ENCODE results near the gene ATRN. TPM values are rescaled to one million over a fixed set of nuclear protein-coding genes. Genes with fewer than 3 reads are reported as not detected.
"Not testable (repeated sequence)": the region's sequence is repeated elsewhere in the genome, so short reads cannot be mapped to it uniquely, and the experiment has no call there.

Gene ATRN
- total RNA-seq: 10 to 100 TPM; 11.4 to 16.1 (median 13.4) TPM
- polyA plus RNA-seq: 1 to 10 TPM; 1.2 to 6.7 (median 1.4) TPM

DNA sequence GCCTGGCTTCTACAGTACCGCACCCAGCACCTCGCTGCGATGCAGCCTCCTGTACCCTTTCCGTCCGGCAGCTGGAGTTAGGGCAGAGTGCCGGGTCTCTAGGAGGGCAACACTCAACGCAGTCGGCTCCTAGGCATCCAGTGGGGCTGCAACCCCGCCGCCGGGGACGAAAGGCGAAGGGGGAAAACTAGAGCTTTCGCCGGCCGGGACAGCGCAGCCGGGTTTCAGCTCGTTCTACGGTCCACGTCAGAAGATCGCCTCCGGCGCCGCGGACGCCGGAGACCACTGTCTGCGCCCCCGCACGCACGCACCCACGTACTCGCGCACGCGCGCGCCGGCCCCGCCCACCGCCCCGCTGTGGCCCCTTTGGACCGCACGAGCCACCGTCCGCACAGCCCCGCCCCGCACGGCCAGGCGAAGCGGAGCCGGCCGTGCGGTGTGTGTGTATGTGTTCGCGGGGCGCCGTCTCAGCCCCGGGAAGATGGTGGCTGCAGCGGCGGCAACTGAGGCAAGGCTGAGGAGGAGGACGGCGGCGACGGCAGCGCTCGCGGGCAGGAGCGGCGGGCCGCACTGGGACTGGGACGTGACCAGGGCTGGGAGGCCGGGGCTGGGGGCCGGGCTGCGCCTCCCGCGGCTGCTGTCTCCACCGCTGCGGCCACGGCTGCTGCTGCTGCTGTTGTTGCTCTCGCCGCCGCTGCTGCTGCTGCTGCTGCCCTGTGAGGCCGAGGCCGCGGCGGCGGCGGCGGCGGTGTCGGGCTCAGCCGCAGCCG is at the start of gene ATRN:
ATRN (plus strand) TSS at position 392 of the 770 bp plus-strand sequence; CDS start at position 482, 90 bp downstream.
- 0 to 1% methylated on average over 95 of the region's 95 CpGs for WGBS, 2 donors
- intact Hi-C loops (cut with DNase I): loop anchor here (1.0 kb wide), 1 partner anchor 64 kb away; the partner anchor contains the start of gene DNAAF9
- peak; percentile 92 for DNase-seq

DNA sequence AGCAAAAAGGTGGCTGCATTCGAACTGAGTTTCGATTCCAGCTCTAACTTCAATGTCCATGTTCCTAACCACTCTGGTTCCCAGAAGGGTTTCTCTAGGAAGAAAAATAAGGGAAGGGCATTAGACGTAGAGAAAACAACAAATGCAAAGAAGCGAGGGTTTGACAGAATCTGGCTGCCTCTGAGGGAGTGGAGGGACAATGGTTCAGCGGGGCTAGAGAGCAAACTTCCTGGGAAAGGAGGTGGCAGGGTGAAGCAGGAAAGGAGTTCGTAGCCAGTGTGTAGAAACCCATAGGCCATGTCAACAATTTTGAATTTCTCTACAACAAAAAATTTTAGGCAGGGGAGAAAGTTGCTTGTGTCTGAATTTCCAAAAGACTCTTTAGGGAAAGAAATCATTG is 48.8 kb upstream of the ATRN start:
- no peak for DNase-seq
- Histone ChIP-seq H3K27ac (no peak overlapping the region), H3K4me1 (no peaks in the 10 kb centered on the region), H3K36me3 (no peaks in the 10 kb centered on the region), H3K4me3 (no peak overlapping the region), H3K27me3 (no peaks in the 10 kb centered on the region), H3K9me3 (no peaks in the 10 kb centered on the region)
- intact Hi-C loops (cut with DNase I): no loop called here
- no peak for TF ChIP-seq EP300 (IDR thresholded peaks at IDR 0.05)
- TF ChIP-seq, protein P1, sequence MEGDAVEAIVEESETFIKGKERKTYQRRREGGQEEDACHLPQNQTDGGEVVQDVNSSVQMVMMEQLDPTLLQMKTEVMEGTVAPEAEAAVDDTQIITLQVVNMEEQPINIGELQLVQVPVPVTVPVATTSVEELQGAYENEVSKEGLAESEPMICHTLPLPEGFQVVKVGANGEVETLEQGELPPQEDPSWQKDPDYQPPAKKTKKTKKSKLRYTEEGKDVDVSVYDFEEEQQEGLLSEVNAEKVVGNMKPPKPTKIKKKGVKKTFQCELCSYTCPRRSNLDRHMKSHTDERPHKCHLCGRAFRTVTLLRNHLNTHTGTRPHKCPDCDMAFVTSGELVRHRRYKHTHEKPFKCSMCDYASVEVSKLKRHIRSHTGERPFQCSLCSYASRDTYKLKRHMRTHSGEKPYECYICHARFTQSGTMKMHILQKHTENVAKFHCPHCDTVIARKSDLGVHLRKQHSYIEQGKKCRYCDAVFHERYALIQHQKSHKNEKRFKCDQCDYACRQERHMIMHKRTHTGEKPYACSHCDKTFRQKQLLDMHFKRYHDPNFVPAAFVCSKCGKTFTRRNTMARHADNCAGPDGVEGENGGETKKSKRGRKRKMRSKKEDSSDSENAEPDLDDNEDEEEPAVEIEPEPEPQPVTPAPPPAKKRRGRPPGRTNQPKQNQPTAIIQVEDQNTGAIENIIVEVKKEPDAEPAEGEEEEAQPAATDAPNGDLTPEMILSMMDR (IDR thresholded peaks at IDR 0.05): no peak
- no peak for TF ChIP-seq POLR2A (IDR thresholded peaks at IDR 0.05)
- no peak for TF ChIP-seq POLR2AphosphoS5 (IDR thresholded peaks at IDR 0.05)
- WGBS, 2 donors: 76 to 85% methylated on average over 6 of the region's 6 CpGs

More for the DNA sequence above, at the start of gene ATRN:
- no peak for TF ChIP-seq EP300 (IDR thresholded peaks at IDR 0.05)
- TF ChIP-seq POLR2AphosphoS5 (IDR thresholded peaks at IDR 0.05): peak; percentile 8 to 88 (median 72)
- TF ChIP-seq, protein P1 (IDR thresholded peaks at IDR 0.05): no peak
- TF ChIP-seq POLR2A (IDR thresholded peaks at IDR 0.05): peak; percentile 27 to 36
- Histone ChIP-seq H3K4me1 (peaks cover 0 to 29% (median 24%) of the 10 kb centered on the region in 4 donors), H3K27ac (peak within 1 kb of the TSS; percentile 81 to 88 (median 86)), H3K4me3 (peak within 1 kb of the TSS; percentile 80 to 98 (median 96)), H3K36me3 (no peaks in the 10 kb centered on the region), H3K27me3 (no peaks in the 10 kb centered on the region), H3K9me3 (no peaks in the 10 kb centered on the region)

DNA sequence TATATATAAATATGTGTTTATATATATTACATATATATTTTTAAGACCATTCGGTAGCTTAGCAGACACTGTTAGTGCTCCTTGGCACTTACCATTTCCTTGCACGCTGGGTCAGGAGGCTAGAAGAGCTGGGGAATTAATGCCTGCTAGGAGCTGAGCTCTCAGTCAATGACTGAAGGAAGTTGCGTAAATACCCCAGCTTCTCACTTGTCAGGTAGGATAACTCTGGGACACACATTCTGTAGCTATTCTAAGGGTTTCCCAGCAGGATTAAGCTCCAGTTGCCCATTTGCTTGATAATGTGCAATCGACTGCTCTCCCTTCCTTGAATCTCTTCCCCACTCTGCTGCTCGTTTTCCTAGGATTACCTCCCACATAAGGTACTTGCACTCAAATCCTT is 47.7 kb upstream of the ATRN start:
- no peak overlapping the region for H3K4me3 ChIP-seq
- no peak for DNase-seq
- no peaks in the 10 kb centered on the region for H3K36me3 ChIP-seq
- no peaks in the 10 kb centered on the region for H3K4me1 ChIP-seq
- no peaks in the 10 kb centered on the region for H3K27me3 ChIP-seq
- 58 to 68% methylated on average over 5 of the region's 5 CpGs for WGBS, 2 donors
- H3K27ac ChIP-seq: no peak overlapping the region
- intact Hi-C loops (cut with DNase I): no loop called here
- no peaks in the 10 kb centered on the region for H3K9me3 ChIP-seq
- TF ChIP-seq EP300 (IDR thresholded peaks at IDR 0.05) (no peak), POLR2AphosphoS5 (IDR thresholded peaks at IDR 0.05) (no peak), POLR2A (IDR thresholded peaks at IDR 0.05) (no peak)
- TF ChIP-seq, protein P1 (IDR thresholded peaks at IDR 0.05): no peak

DNA sequence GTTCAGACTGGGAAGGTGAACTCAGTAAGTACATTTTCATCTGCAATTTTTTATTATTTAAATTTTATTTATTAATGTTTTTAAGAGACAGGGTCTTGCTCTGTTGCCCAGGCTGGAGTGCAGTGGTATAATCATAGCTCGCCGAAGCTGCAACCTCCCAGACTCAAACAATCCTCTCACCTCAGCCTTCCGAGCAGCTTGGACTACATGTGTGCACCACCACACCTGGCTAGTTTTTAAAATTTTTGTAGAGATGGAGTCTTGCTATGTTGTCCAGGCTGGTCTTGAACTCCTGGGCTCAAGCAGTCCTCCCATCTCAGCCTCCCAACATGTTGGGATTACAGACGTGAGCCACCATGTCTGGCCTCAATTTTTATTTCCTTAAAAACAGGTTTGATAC is 44.1 kb upstream of the ATRN start:
- H3K9me3 ChIP-seq; intact Hi-C loops (cut with DNase I); H3K27me3 ChIP-seq; H3K36me3 ChIP-seq; H3K27ac ChIP-seq; DNase-seq; H3K4me1 ChIP-seq; H3K4me3 ChIP-seq: not testable (repeated sequence)
- 78 to 80% methylated on average over 4 of the region's 4 CpGs for WGBS, 2 donors

DNA sequence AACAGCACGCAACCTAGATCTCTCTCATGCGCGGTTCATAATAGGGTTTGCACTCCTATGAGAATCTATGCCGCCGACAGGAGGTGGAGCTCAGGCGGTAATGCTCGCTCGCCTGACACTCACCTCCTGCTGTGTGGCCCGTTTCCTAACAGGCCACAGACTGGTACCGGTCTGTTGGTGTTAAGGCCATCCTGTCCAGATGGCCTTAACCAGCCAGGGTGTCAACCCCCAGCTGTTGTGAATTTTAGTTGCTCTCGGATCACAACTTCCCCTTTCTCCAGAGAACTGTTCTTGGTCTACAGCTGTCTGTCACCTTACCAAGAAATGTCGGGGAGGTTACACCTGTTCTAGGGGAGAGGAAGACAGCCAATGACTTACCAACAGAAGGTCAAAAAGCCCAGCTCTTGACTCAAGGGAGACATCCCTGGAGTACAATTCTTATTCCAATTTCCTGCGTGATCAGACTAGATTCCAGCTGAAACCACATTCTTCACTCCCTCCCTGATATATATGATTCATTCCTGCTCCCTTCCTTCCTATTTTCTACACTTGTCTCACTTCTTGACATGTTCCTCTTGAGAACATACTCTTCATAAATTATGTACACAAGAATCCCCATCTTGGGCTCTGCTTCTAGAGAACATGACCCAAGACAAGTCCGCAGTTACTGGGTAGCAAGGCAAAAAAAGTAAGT is 40.3 kb upstream of the ATRN start:
- H3K4me1 ChIP-seq: no peaks in the 10 kb centered on the region
- no peak for DNase-seq
- intact Hi-C loops (cut with DNase I): no loop called here
- peak overlapping the region in 1 of 4 donors; percentile 25 for H3K27ac ChIP-seq
- H3K9me3 ChIP-seq: no peaks in the 10 kb centered on the region
- WGBS, 2 donors: 52 to 84% methylated on average over 14 of the region's 14 CpGs
- TF ChIP-seq, protein P1 (IDR thresholded peaks at IDR 0.05): no peak
- TF ChIP-seq POLR2A (IDR thresholded peaks at IDR 0.05) (no peak), POLR2AphosphoS5 (IDR thresholded peaks at IDR 0.05) (no peak)
- H3K4me3 ChIP-seq: no peak overlapping the region
- no peaks in the 10 kb centered on the region for H3K27me3 ChIP-seq
- no peaks in the 10 kb centered on the region for H3K36me3 ChIP-seq

Measured in sigmoid colon (tissue), 7 donors.